Keratinocyte (primary cell): ENCODE results near the gene CREG1.

Experiments
- EZH2 ChIP-seq: IDR thresholded peaks from one replicate; pipeline ENCODE4 v1.6.1; 2012; ENCODE audit warnings: inconsistent platforms, mild to moderate bottlenecking, low read length, moderate library complexity
- TF ChIP-seq, protein P1 (sequence below), 3 experiments: IDR thresholded peaks in 1 of 3; conservative IDR thresholded peaks in 1 of 3; optimal IDR thresholded peaks in 1 of 3; 2 replicates in 2 of 3; 3 replicates in 1 of 3; pipeline versions ENCODE3 to v1.5.1; 2011; ENCODE audit warnings: low read length in 3 of 3, mild to moderate bottlenecking in 3 of 3, moderate library complexity in 2 of 3, control low read depth in 1 of 3, inconsistent platforms in 1 of 3; ENCODE audit not compliant: insufficient read depth in 2 of 3; ENCODE audit errors: extremely low read depth in 1 of 3

DNA sequence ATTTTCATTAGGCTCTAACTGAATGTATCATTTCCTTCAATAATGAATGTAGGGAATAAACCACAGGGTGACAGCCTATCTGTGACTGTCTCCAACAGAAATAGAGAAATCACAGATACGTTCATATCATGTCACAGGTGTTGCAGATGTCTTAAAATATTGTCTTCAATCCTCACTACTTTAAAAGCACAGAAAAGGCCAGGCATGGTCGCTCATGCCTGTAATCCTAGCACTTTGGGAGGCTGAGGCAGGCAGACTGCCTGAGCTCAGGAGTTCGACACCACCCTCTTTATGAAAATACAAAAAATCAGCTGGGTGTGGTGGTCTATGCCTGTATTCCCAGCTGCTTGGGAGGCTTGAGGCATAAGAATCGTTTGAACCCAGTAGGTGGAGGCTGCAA, 8.2 kb downstream of the CREG1 start:
- TF ChIP-seq EZH2 = no peak
- TF ChIP-seq, protein P1, sequence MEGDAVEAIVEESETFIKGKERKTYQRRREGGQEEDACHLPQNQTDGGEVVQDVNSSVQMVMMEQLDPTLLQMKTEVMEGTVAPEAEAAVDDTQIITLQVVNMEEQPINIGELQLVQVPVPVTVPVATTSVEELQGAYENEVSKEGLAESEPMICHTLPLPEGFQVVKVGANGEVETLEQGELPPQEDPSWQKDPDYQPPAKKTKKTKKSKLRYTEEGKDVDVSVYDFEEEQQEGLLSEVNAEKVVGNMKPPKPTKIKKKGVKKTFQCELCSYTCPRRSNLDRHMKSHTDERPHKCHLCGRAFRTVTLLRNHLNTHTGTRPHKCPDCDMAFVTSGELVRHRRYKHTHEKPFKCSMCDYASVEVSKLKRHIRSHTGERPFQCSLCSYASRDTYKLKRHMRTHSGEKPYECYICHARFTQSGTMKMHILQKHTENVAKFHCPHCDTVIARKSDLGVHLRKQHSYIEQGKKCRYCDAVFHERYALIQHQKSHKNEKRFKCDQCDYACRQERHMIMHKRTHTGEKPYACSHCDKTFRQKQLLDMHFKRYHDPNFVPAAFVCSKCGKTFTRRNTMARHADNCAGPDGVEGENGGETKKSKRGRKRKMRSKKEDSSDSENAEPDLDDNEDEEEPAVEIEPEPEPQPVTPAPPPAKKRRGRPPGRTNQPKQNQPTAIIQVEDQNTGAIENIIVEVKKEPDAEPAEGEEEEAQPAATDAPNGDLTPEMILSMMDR (optimal IDR thresholded peaks at IDR 0.05 in 1 of 3, IDR thresholded peaks at IDR 0.05 in 1 of 3, conservative IDR thresholded peaks at IDR 0.05 in 1 of 3; ENCODE audit: extremely low read depth in 1 of 3, insufficient read depth in 2 of 3, low read length in 3 of 3) = no peak
